RCC 7860 (cell line): ENCODE measurements around the gene ABL1.

Source experiments
- DNase-seq: peaks from one replicate; pipeline ENCODE4 v3.0.0-alpha.2; 2015; ENCODE audit warnings: low spot score
- FAIRE-seq: peaks from 2 replicates; lab custom pipeline; 2012; peaks lifted over from hg19 to GRCh38; lab: Jason Lieb, UNC

ABL1 gene

GRCh38 chr9:130886981-130887380, 51.9 kb downstream of the ABL1 start:
- FAIRE-seq (no peak), DNase-seq (no peak)

DNA sequence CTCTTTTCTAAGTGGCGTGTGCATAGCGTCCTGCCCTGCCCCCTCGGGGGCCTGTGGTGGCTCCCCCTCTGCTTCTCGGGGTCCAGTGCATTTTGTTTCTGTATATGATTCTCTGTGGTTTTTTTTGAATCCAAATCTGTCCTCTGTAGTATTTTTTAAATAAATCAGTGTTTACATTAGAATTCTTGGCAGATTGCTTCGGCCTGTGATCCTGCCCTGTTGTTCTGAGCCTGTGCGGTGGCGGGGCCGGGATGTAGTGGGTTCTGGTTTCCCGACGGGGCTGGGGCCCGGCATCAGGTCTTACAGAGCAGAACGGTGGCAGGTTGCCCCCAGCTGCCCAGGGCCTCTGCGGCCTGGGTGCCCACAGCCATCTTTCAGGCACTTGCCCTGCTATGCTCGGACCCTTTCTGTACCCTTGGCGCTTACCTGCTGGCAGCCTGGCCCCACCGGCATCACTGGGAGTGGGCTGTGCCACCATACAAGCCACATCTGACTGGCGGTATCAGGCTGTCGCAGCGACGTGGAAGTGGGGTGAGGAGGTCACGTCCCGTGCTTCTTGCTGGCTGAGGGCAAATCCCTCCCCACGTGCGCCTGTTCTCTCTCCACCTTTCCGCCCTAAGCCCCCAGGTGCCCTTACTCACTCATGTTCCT, 52.6 kb downstream of the ABL1 start:
- FAIRE-seq, result no peak
- DNase-seq, result no peak

GRCh38 chr9:130888146-130888885, 53.3 kb downstream of the ABL1 start:
- FAIRE-seq (no peak), DNase-seq (no peak)

- no peak for FAIRE-seq
- DNase-seq, result no peak
Measured at GRCh38 chr9:130890124-130890523, 55.1 kb downstream of the ABL1 start.

DNA sequence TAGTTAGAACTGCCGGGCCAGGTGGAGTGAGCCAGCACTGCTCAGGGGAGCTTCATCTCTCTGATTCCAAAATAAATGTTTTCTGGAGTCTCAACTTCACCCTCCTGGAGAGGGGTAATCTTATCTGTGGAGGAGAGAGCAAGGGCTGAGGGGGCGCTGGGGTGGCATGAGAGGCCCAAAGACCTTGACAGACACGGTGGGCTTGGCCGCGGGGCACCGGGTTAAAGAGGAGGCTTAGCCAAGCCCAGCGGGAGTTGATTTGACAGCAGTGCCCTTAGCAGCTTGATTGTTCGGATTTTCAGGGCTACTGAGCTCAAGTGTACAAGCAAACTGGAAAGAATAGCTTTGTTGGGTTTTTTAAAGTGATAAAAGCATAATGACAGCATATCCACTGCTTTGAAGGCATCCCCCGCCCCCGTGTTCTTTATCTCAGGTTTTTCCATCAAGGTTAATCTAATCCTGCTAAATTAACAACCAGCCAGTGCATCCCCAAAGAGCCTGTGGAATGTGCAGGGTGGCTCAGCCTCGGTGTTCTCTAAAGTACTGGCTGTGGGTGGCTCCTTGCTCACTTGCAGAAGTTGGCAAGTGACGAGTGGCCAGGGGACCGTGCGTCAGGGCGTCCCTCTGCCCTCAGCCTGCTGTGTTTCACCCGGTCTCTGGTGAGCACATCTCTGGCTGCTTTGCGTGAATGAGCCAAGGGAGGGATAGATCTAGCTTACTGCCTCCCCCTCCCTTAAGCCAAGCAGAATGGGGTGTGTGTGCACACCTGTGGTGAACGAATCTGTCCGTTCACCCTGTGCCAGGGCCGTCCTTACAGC, 56.0 kb downstream of the ABL1 start:
- DNase-seq (no peak), FAIRE-seq (no peak)

GRCh38 chr9:130891688-130892476, 56.8 kb downstream of the ABL1 start:
- DNase-seq (no peak), FAIRE-seq (no peak)

DNA sequence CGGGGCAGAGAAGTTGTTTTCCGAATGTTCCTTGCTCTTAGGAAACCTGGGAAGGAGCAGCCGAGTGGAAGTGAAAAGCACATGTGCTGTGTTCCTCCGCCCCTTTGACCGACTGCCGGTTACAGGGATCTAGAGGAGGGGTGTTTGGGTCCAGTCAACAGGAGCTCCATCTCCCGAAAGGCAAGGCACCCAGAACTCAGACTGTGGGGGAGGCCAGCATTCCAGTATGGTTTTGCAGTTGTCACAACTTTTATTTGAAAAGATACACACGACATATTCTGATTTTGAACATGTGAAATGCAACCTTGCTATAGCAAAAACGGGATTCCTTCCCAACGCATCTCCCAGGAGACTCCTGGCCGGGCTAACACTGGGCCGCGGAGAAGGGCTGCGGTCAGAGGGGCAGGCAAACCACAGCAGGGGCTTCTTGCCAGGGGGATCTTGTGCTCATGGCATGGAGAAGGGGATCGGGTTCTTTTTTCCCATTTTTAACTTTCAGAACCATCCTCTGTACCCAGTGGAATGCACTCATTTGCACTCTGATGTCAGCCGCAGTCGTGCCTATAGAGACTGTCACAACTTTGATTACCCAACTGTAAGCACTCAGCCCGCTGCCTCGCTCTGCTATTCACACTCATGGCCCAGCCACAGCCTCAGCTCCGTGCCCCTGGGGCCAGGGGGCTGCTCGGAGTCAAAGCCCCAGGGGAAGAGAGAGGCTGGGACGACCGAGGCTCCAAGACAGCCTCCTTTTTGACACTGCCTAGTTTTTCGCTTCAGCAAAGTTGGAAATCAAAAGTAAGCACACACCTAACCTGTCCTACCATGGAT, 57.6 kb downstream of the ABL1 start:
- DNase-seq (no peak), FAIRE-seq (no peak)

DNA sequence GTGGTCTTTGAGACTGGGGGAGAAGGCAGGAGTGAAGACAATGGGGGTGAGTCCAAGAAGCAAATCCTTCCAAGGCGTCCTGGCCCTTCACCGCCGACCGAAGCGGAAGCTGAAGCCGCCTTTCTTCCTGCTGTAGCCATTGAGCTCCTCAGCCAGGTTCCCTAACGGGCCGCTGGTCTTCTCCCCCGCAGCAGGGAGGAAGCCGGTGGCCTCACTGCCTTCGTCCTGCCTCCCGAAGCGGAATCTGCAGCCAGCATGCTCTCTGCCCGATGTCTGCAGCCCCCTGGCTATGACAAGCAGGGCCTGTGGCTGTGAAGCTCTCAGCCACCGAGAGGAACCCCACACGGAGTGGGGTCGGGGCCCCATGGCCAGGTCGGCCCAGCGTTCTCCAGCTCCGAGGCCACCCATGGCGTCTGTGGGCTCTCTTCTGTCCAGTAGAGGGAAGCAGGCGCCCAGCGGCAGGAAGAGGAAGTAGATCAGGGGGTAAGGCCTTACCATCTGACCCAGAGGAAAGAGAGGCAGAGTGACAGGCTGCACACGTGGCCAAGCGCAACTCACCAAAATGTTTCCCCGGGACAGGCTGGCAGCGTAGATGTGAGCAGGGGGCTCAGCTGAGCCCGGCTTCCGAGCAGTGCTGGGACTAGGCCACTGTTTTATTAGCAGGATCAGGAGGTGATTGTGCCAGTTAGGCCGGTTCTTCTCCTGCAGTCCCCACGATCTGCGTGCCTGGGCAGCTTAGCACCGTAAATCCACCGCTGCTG, 58.5 kb downstream of the ABL1 start:
- FAIRE-seq (no peak), DNase-seq (no peak)

DNA sequence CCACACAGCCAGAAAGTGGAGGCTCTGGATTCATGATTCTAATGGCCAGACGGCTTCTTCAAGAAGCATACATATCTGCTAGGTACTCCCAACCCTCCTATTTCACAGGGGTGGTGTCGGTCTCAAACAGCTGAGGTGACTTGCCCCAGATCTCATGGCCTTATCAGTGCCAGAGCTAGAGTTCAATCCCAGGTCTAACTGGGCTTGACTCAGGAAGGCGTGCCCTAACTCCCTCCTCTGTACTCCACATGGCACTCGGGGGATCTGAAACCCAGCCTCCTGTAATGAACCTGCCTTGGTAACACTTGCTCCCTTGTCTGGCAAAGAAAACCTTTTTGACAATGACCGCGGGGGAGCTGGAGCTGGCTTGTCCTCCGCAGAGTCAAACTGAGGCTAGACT, 59.5 kb downstream of the ABL1 start:
- FAIRE-seq, result no peak
- no peak for DNase-seq

DNA sequence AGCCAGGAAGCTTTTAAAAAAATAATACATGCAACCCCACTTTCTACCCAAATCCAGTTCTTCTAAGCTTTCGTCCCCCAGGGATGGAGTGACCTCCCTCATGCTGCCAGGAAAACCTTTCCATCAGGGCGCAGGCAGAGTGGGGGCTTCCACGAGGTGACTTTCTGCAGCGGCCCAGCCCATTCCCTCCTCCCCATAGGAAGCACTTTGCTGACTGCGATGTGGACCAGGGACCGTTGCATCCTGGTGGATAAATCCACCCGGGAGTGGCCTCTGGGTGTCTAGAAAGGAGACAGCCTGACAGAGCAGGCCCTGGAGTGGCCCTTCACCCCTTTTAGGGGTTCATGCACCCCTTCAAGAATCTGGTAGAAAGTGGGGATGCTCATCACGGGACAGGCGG, 60.0 kb downstream of the ABL1 start:
- DNase-seq, result no peak
- no peak for FAIRE-seq

GRCh38 chr9:130895481-130896232, 60.6 kb downstream of the ABL1 start:
- no peak for FAIRE-seq

GRCh38 chr9:130896233-130897014, 61.4 kb downstream of the ABL1 start, which contains the start of gene QRFP:
QRFP (minus strand) TSS chr9:130896812; CDS start chr9:130893838, 2,974 bp downstream.
- FAIRE-seq, result no peak

More at GRCh38 chr9:130895481-130896232, 60.6 kb downstream of the ABL1 start:
- DNase-seq, result no peak

DNA sequence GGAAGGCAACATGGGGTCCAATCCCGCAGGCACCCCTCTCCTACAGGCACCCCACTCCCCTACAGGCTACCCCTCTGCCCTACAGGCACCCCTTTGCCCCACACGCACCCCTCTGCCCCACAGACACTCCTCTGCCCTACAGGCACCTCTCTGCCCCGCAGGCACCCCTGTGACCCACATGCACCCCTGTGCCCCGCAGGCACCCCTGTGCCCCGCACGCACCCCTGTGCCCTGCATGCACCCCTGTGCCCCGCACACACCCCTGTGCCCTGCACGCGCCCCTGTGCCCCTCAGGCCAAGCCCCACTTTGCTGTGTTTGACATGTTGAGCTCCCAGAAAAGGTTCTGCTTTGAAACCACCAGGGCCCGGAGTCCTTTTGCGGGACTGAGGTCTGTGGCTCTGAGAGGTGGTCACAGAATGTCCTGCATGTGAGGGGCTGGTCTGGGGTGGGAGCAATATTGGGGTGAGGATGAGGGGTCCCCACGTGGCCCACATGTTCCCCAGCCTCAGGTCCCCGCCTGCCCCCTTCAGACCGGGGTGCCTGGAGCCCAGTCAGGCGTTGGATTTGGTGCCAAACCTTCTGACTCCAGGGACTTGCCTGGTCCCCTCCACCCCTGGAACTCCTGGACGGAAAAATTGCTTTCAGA, 62.2 kb downstream of the ABL1 start:
- FAIRE-seq (no peak), DNase-seq (no peak)

More at GRCh38 chr9:130896233-130897014, 61.4 kb downstream of the ABL1 start, which contains the start of gene QRFP:
- DNase-seq, result no peak

DNA sequence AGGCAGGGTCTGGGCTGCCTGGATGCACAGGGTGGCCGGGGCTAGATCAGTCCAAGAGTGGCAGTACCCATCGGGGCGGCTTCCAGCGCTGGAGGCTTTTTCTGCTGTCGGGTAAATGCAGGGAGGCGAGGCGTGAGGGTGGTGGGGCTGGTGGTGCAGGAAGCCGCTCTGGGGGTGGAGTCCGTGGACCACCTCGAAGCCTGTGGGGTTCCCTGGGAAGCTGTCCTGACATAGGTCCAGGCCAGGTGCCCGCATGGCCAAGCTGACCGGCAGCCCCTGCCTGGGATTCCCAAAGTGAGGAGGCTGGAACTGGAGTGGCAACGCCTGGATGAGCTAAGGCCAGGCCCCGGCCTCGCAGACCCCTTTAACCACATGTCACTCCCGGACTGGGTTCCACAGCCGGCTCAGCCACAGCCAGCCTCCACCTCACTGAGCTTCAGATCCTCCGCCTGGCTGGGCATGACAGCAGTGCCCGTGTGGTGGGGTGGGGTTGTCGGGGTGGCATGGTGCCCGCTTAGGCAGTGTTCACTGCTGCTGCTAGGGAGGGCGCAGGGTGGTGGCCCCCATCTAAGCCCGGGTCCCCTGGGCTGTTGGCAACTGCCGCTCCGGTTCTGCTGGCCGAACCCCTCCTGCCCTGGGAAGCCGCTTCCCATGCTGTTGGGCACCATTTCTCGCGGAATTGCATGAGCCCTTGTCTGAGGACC, 62.9 kb downstream of the ABL1 start:
- FAIRE-seq (no peak), DNase-seq (no peak)

- no peak for DNase-seq
- no peak for FAIRE-seq
Measured at GRCh38 chr9:130898552-130898852, 63.4 kb downstream of the ABL1 start.

GRCh38 chr9:130899051-130899748, 64.1 kb downstream of the ABL1 start:
- FAIRE-seq (no peak), DNase-seq (no peak)
